A375 (cell line): ENCODE measurements around the gene GNAS-AS1. TPM values are rescaled to one million over a fixed set of nuclear protein-coding genes. Genes with fewer than 3 reads are reported as not detected.

Source experiments
- small RNA-seq: library from RNA; depleted of rRNA; stranded (forward); fragments of <200 nt; gene quantifications from one replicate; pipeline ENCODE3, GENCODE V24; 2014
- total RNA-seq: library from RNA; depleted of rRNA; stranded (reverse); fragments of >200 nt; shearing (Covaris generic); gene quantifications from 2 replicates; pipeline ENCODE4 v1.2.3, GENCODE V29; 2014; rRNA removed

The GNAS-AS1 gene
- total RNA-seq: 5.1 and 8.4 TPM in 2 replicates

GRCh38 chr20:58850693-58851174, at the start of gene GNAS-AS1:
TSS of gene GNAS-AS1 (minus strand) at chr20:58850902.

GRCh38 chr20:58852543-58853271, 2.0 kb upstream of the GNAS-AS1 start, which contains the start of gene GNAS:
TSS of gene GNAS (plus strand) at chr20:58852716.

Small RNA genes within 50 kb of the gene (small RNA-seq; reads per million reads assigned to genes)
- not detected for gene MIR298
- gene RF02127: not detected
- not detected for gene RF02128
- not detected for gene RF02130
- not detected for gene RF02131

Other genes with a start within 250 kb of the GNAS-AS1 start
- 36.1 and 43.6 TPM in 2 replicates for gene STX16, start 199.6 kb downstream of the GNAS-AS1 start, total RNA-seq
- 21.4 and 24.4 TPM in 2 replicates for gene NPEPL1, start 158.1 kb downstream of the GNAS-AS1 start, total RNA-seq
- 1,104 and 1,194 TPM in 2 replicates for gene GNAS, start 1.8 kb upstream of the GNAS-AS1 start, total RNA-seq
- 119 and 124 TPM in 2 replicates for gene NELFCD, start 130.4 kb upstream of the GNAS-AS1 start, total RNA-seq
- gene CTSZ, start 156.4 kb upstream of the GNAS-AS1 start, total RNA-seq: 246 and 254 TPM in 2 replicates
- gene TUBB1, start 168.5 kb upstream of the GNAS-AS1 start, total RNA-seq: 0.04 and 0.05 TPM in 2 replicates
- gene ATP5F1E, start 181.4 kb upstream of the GNAS-AS1 start, total RNA-seq: 61.8 and 79.6 TPM in 2 replicates
- gene PRELID3B, start 191.9 kb upstream of the GNAS-AS1 start, total RNA-seq: 154 and 176 TPM in 2 replicates